ENCODE measurements around the gene ALX3. TPM values are rescaled to one million over a fixed set of nuclear protein-coding genes. Genes with fewer than 3 reads are reported as not detected.

The ALX3 gene
- total and polyA plus RNA-seq, 10 of the 15 experiments (the other 5 are each of a cell fraction or from before 2014, with no cell fraction given) = not detected

GRCh38 chr1:110034451-110035235 is 35.8 kb downstream of the ALX3 start, which contains the start of gene STRIP1 (continued):
- TF ChIP-seq NR2C2 (IDR thresholded peaks at IDR 0.05; ENCODE audit: borderline replicate concordance, control insufficient read depth, insufficient read length, low read depth) (no peak), SMAD1 (IDR thresholded peaks at IDR 0.05; ENCODE audit: low read depth, partially characterized antibody) (no peak), CUX1 (IDR thresholded peaks at IDR 0.05; ENCODE audit: insufficient replicate concordance, low read depth, low read length) (no peak), ZSCAN29 (IDR thresholded peaks at IDR 0.05) (no peak), SKIL (IDR thresholded peaks at IDR 0.05; ENCODE audit: low read depth, poor library complexity, severe bottlenecking) (no peak), BRCA1 (IDR thresholded peaks at IDR 0.05; ENCODE audit: low read depth, low read length) (peak; percentile 95), HDAC6 (IDR thresholded peaks at IDR 0.05; ENCODE audit: unreplicated experiment) (no peak), DPF2 (IDR thresholded peaks at IDR 0.05) (0 out of 2 replicates have a peak, but pooled peaks have one; percentile 34), SREBF2 (IDR thresholded peaks at IDR 0.05; ENCODE audit: low read length) (no peak), ZNF622 (IDR thresholded peaks at IDR 0.05) (no peak), ZNF24 (IDR thresholded peaks at IDR 0.05) (no peak), ATF7 (IDR thresholded peaks at IDR 0.05; ENCODE audit: low read depth) (peak; percentile 56; the same call in 1 of the 2 replicates), ZNF592 (IDR thresholded peaks at IDR 0.05) (peak; percentile 100), EZH2 (IDR thresholded peaks at IDR 0.05; ENCODE audit: borderline replicate concordance, control insufficient read depth, low read depth, low read length) (no peak), PML (IDR thresholded peaks at IDR 0.05; ENCODE audit: low read length) (peak; percentile 80), RUNX3 (IDR thresholded peaks at IDR 0.05; ENCODE audit: low read length) (peak; percentile 56), POLR2A (IDR thresholded peaks at IDR 0.05; ENCODE audit: low read depth, low read length) (peak; percentile 86), CBFB (IDR thresholded peaks at IDR 0.05; ENCODE audit: low read depth) (peak; percentile 98), RAD21 (IDR thresholded peaks at IDR 0.05; ENCODE audit: insufficient read depth, low read depth, low read length) (no peak)

All from GM12878 (cell line).